GM10847 (cell line): Measurements from ENCODE around the gene UBN1.

ENCODE experiments used
- POLR2A ChIP-seq: IDR thresholded peaks from 2 replicates; pipeline ENCODE4 v1.6.1; 2011; ENCODE audit not compliant: insufficient read length; ENCODE audit errors: extremely low read depth

The UBN1 gene

DNA sequence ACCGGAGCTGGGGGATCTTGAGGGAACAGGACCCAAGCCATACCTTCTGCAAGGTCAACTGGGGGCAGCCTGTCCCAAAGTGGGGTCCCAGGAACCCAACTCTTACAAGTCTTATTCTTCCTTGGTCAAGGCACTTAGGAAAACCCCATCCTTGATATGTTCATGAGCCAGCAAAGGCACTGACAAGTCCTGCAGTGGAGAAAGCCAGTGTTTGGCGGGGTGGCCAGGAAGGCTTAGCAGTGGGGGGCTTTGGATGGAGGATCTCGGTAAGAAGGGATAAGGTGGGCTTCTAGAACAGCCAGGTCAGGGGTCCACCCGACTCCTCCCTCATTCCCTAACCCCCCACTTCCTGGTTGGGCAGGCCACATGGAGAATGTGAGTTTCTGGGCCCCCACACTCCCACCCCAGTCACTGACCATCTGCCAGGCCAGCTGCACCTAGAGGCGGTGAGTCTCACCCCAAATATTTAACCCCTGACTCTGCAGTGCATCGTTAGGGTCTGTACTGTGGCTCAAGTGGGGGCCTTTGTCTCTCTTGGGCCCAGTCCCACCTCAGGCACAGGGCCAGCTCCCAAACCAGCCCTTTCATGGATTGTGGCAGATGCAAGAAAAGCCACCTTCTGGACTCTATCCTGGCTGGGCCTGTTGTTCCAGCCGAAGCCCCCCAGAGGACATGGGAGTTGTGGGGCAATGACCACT lies 67.4 kb downstream of the UBN1 start:
- TF ChIP-seq POLR2A = no peak

GRCh38 chr16:4915226-4915761 lies 68.0 kb downstream of the UBN1 start:
- TF ChIP-seq POLR2A = no peak

GRCh38 chr16:4917117-4917516 lies 69.8 kb downstream of the UBN1 start:
- TF ChIP-seq POLR2A = no peak

GRCh38 chr16:4918781-4919251 lies 71.5 kb downstream of the UBN1 start:
- no peak for TF ChIP-seq POLR2A

GRCh38 chr16:4920826-4921225 lies 73.5 kb downstream of the UBN1 start:
- no peak for TF ChIP-seq POLR2A

GRCh38 chr16:4922721-4923342 lies 75.6 kb downstream of the UBN1 start:
- no peak for TF ChIP-seq POLR2A

DNA sequence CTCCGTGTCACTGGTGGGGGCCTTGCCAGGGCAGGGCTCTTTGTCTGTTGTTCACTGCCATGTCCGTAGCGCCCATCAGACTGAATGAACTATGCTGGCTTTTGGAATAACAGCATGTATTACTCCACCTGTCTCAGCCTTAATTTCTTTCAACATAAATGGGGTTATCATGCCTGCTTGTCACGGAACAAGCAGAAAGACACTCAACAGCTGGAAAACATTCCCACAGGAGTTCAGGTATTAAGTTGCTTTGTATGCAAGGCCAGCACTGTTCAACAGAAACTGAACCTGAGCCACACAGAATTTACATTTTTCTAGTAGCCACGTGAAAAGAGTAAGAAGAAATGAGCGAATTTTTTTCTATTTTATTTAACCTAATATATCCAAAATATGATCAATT lies 76.6 kb downstream of the UBN1 start:
- TF ChIP-seq POLR2A = no peak

GRCh38 chr16:4924593-4925292 lies 77.5 kb downstream of the UBN1 start:
- no peak for TF ChIP-seq POLR2A

DNA sequence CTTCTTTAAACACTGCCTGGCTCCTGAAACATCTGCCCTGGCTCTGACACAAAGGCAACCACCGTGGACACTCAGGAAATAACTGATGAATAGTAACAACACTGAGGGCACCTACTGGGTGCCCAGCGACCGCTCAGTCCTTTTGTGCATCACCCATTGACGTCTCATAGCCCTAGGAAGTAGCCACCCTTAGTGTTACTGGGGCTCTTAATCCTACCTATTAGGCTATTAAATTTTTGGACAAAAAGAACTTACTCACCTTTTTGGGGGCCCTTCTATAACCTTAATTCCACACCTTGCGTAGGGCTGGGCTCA lies 78.0 kb downstream of the UBN1 start:
- no peak for TF ChIP-seq POLR2A

DNA sequence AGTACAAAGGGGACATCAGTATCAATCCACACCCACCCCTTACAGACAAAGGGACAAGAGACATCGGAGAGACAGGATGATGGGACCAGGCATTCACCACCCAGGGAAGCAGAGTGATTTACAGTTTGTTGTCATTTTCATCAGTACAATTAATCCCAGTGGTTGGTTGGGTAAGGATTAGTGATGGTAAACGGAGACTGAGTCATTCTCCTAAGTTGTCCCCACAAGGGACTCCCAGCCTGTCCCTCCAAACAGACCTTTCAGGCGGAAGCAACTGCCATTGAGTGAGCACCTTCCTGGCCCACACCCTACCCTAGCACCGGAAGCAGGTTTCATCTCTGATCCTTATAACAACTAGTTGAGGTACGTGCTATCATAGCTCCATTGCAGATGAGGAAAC lies 78.5 kb downstream of the UBN1 start:
- TF ChIP-seq POLR2A = no peak

GRCh38 chr16:4926928-4927327 lies 79.6 kb downstream of the UBN1 start:
- TF ChIP-seq POLR2A = no peak

DNA sequence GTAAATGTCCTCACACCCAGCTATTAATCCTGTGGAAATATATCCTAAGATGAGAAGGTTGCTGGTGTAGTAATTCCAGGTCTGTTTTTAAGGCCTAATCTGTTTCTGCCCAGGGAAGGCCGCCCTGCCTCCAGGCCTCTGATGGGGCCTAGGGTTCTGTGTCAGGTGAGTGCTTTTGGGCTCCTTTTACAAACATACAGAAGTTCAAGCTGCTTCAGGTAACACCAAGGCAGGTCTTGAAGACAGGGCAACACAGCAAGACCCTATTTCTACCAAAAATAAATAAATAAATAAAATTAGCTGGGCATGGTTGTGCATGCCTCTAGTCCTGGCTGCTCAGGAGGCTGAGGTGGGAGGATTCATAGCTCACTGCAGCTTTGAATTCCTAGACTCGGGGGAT lies 80.4 kb downstream of the UBN1 start:
- TF ChIP-seq POLR2A = no peak

- no peak for TF ChIP-seq POLR2A
Observed at GRCh38 chr16:4928227-4928626, 80.9 kb downstream of the UBN1 start.

- no peak for TF ChIP-seq POLR2A
Observed at GRCh38 chr16:4931381-4931780, 84.1 kb downstream of the UBN1 start.
